ENCODE results near the gene TEKT5.

DNA sequence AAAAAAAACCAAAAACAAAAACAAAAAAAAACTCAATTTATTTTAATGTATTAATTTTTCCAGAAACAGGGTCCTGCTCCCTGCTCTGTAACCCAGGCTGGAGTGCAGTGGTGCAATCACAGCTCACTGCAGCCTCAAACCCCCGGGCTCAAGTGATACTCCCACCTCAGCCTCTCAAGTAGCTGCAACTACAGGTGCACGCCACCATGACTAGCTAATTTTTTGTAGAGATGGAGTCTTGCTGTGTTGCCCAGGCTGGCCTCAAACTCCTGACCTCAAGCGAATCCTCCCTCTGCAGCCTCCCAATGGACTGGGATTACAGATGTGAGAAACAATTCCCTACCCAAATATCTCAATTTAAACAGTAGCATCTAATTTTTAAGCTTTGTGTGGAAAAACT lies 89.1 kb downstream of the TEKT5 start:
- TF ChIP-seq, protein P1, sequence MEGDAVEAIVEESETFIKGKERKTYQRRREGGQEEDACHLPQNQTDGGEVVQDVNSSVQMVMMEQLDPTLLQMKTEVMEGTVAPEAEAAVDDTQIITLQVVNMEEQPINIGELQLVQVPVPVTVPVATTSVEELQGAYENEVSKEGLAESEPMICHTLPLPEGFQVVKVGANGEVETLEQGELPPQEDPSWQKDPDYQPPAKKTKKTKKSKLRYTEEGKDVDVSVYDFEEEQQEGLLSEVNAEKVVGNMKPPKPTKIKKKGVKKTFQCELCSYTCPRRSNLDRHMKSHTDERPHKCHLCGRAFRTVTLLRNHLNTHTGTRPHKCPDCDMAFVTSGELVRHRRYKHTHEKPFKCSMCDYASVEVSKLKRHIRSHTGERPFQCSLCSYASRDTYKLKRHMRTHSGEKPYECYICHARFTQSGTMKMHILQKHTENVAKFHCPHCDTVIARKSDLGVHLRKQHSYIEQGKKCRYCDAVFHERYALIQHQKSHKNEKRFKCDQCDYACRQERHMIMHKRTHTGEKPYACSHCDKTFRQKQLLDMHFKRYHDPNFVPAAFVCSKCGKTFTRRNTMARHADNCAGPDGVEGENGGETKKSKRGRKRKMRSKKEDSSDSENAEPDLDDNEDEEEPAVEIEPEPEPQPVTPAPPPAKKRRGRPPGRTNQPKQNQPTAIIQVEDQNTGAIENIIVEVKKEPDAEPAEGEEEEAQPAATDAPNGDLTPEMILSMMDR (IDR thresholded peaks at IDR 0.05) = no peak
- TF ChIP-seq POLR2A (IDR thresholded peaks at IDR 0.05) = no peak

Measured in body of pancreas (tissue), 4 donors.